Parathyroid adenoma (tissue), 2 donors: Measurements from ENCODE around the gene APOL4.
"Not testable (repeated sequence)": the region's sequence is repeated elsewhere in the genome, so short reads cannot be mapped to it uniquely, and the experiment has no call there.

Experiments
- H2AFZ ChIP-seq: fragments of 300-600 bp; sonication (generic); one replicate; pipeline ENCODE4 v1.7.0; 2017; ENCODE audit warnings: antibody characterized with exemption, mild to moderate bottlenecking
- H3K27ac ChIP-seq: fragments of 300-600 bp; sonication (generic); one replicate; pipeline ENCODE4 v1.7.0; 2017
- H3K27me3 ChIP-seq: fragments of 300-600 bp; sonication (generic); one replicate; pipeline ENCODE4 v1.7.0; 2017; ENCODE audit warnings: low read length; ENCODE audit not compliant: control insufficient read depth, insufficient read depth
- H3K36me3 ChIP-seq: fragments of 300-600 bp; sonication (generic); one replicate; pipeline ENCODE4 v1.7.0; 2017; ENCODE audit warnings: low read length; ENCODE audit not compliant: control insufficient read depth, insufficient read depth
- H3K4me1 ChIP-seq: fragments of 300-600 bp; sonication (generic); one replicate; pipeline ENCODE4 v1.7.0; 2017; ENCODE audit warnings: control low read depth
- H3K4me2 ChIP-seq: fragments of 300-600 bp; sonication (generic); one replicate; pipeline ENCODE4 v1.7.0; 2017; ENCODE audit warnings: low read length
- H3K4me3 ChIP-seq: fragments of 300-600 bp; sonication (generic); one replicate; pipeline ENCODE4 v1.7.0; 2017; ENCODE audit warnings: low read depth, low read length
- H3K79me2 ChIP-seq: fragments of 300-600 bp; sonication (generic); one replicate; pipeline ENCODE4 v1.7.0; 2017; ENCODE audit warnings: control low read depth
- H3K9ac ChIP-seq: fragments of 300-600 bp; sonication (generic); one replicate; pipeline ENCODE4 v1.7.0; 2017; ENCODE audit warnings: mild to moderate bottlenecking
- H3K9me3 ChIP-seq: fragments of 300-600 bp; sonication (generic); one replicate; pipeline ENCODE4 v1.7.0; 2017; ENCODE audit warnings: low read length; ENCODE audit not compliant: control insufficient read depth
- CTCF ChIP-seq: fragments of 300-600 bp; sonication (generic); IDR thresholded peaks from one replicate; pipeline ENCODE4 v1.7.0; 2017; ENCODE audit warnings: antibody characterized with exemption, mild to moderate bottlenecking
- donor health status: primary hyperparathyroidism.

The APOL4 gene

GRCh38 chr22:36156119-36156514, 45.5 kb downstream of the APOL4 start:
- TF ChIP-seq CTCF: no peak
- Histone ChIP-seq H2AFZ (peak overlapping the region; percentile 73), H3K4me2 (peak overlapping the region; percentile 60), H3K79me2 (no peaks in the 10 kb centered on the region), H3K27me3 (no peaks in the 10 kb centered on the region), H3K27ac (peak overlapping the region; percentile 70), H3K9ac (no peak overlapping the region), H3K36me3 (no peaks in the 10 kb centered on the region), H3K4me1 (no peaks in the 10 kb centered on the region), H3K4me3 (no peak overlapping the region), H3K9me3 (no peaks in the 10 kb centered on the region)

GRCh38 chr22:36155702-36156101, 45.9 kb downstream of the APOL4 start:
- Histone ChIP-seq H3K36me3 (no peaks in the 10 kb centered on the region), H3K9ac (no peak overlapping the region), H3K4me3 (no peak overlapping the region), H2AFZ (no peak overlapping the region), H3K4me2 (no peak overlapping the region), H3K79me2 (no peaks in the 10 kb centered on the region), H3K4me1 (no peaks in the 10 kb centered on the region), H3K27me3 (no peaks in the 10 kb centered on the region), H3K9me3 (no peaks in the 10 kb centered on the region), H3K27ac (peak overlapping the region; percentile 80)
- no peak for TF ChIP-seq CTCF

- H3K4me2 ChIP-seq: no peak overlapping the region
- no peaks in the 10 kb centered on the region for H3K9me3 ChIP-seq
- peak overlapping the region; percentile 80 for H3K27ac ChIP-seq
- no peak overlapping the region for H3K4me3 ChIP-seq
- no peak overlapping the region for H2AFZ ChIP-seq
- no peaks in the 10 kb centered on the region for H3K4me1 ChIP-seq
- TF ChIP-seq CTCF: no peak
- H3K27me3 ChIP-seq: no peaks in the 10 kb centered on the region
- H3K9ac ChIP-seq: no peak overlapping the region
- no peaks in the 10 kb centered on the region for H3K79me2 ChIP-seq
- no peaks in the 10 kb centered on the region for H3K36me3 ChIP-seq
These were observed 47.1 kb downstream of the APOL4 start for GRCh38 chr22:36154423-36154945.

- Histone ChIP-seq H3K79me2 (no peaks in the 10 kb centered on the region), H3K27ac (peak overlapping the region; percentile 8), H3K4me1 (no peaks in the 10 kb centered on the region), H3K4me3 (no peak overlapping the region), H3K9ac (no peak overlapping the region), H3K36me3 (no peaks in the 10 kb centered on the region), H3K9me3 (no peaks in the 10 kb centered on the region), H2AFZ (no peak overlapping the region), H3K4me2 (no peak overlapping the region), H3K27me3 (no peaks in the 10 kb centered on the region)
- no peak for TF ChIP-seq CTCF
These were observed 47.8 kb downstream of the APOL4 start for GRCh38 chr22:36153501-36154422.

- not testable (repeated sequence) for H3K79me2 ChIP-seq, H3K9ac ChIP-seq, H3K4me1 ChIP-seq, H3K4me3 ChIP-seq, H2AFZ ChIP-seq, H3K9me3 ChIP-seq, H3K4me2 ChIP-seq, H3K27ac ChIP-seq, H3K36me3 ChIP-seq, H3K27me3 ChIP-seq
These were observed 48.8 kb downstream of the APOL4 start for GRCh38 chr22:36152821-36153220.
